GM18907 (cell line): ENCODE results near the gene DPM2.
A peak's percentile ranks its signal among the peaks of the same experiment; 100 is the strongest.

Experiments used
- ATAC-seq: cut with Tn5 transposase; IDR thresholded peaks from one replicate; pipeline ENCODE4 v1.9.1; 2021; ENCODE audit warnings: mild to moderate bottlenecking, moderate library complexity; ENCODE audit not compliant: unreplicated experiment

DPM2 gene

GRCh38 chr9:127958728-127959127 lies 21.1 kb upstream of the DPM2 start:
- no peak for ATAC-seq

- ATAC-seq = no peak
Observed at GRCh38 chr9:127955294-127956015, 17.8 kb upstream of the DPM2 start.

- ATAC-seq = no peak
Observed at GRCh38 chr9:127954831-127955293, 17.2 kb upstream of the DPM2 start.

GRCh38 chr9:127953768-127954505 lies 16.3 kb upstream of the DPM2 start:
- no peak for ATAC-seq

- ATAC-seq = no peak
Observed at GRCh38 chr9:127953154-127953553, 15.5 kb upstream of the DPM2 start.

GRCh38 chr9:127950513-127951289 lies 13.0 kb upstream of the DPM2 start:
- ATAC-seq = no peak

- no peak for ATAC-seq
Observed at GRCh38 chr9:127949827-127950512, 12.3 kb upstream of the DPM2 start.

GRCh38 chr9:127947841-127948710 lies 10.4 kb upstream of the DPM2 start:
- ATAC-seq = no peak

GRCh38 chr9:127946728-127947127 lies 9.1 kb upstream of the DPM2 start:
- ATAC-seq = no peak

GRCh38 chr9:127945942-127946341 lies 8.3 kb upstream of the DPM2 start:
- ATAC-seq = no peak

- no peak for ATAC-seq
Observed at GRCh38 chr9:127945338-127945737, 7.7 kb upstream of the DPM2 start.

- ATAC-seq = no peak
Observed at GRCh38 chr9:127944586-127945218, 7.0 kb upstream of the DPM2 start.

GRCh38 chr9:127943731-127944144 lies 6.1 kb upstream of the DPM2 start:
- peak; percentile 40 for ATAC-seq

- no peak for ATAC-seq
Observed at GRCh38 chr9:127943011-127943662, 5.5 kb upstream of the DPM2 start.

- no peak for ATAC-seq
Observed at GRCh38 chr9:127942216-127943010, 4.8 kb upstream of the DPM2 start.

- no peak for ATAC-seq
Observed at GRCh38 chr9:127941961-127942215, 4.2 kb upstream of the DPM2 start.

- no peak for ATAC-seq
Observed at GRCh38 chr9:127941062-127941960, 3.7 kb upstream of the DPM2 start.
